ENCODE results near the gene SLFN12L. TPM values are rescaled to one million over a fixed set of nuclear protein-coding genes. Genes with fewer than 3 reads are reported as not detected.
"Not testable (repeated sequence)": the region's sequence is repeated elsewhere in the genome, so short reads cannot be mapped to it uniquely, and the experiment has no call there.

Gene SLFN12L
- total and polyA plus RNA-seq, 10 of the 15 experiments (the other 5 are each of a cell fraction or from before 2014, with no cell fraction given), result 1.0 to 21.3 (median 9.4) TPM

GRCh38 chr17:35519439-35519838 lies 18.0 kb downstream of the SLFN12L start (continued):
- TF ChIP-seq BCL3 (IDR thresholded peaks at IDR 0.05; ENCODE audit: borderline replicate concordance, insufficient read depth, low read depth, low read length, poor library complexity, severe bottlenecking), result no peak

- H3K4me2 ChIP-seq (ENCODE audit: control insufficient read depth, insufficient read depth); ATAC-seq; RAD21 ChIA-PET (ENCODE audit: unreplicated experiment); in situ Hi-C loops (cut with MboI); DNase-seq (ENCODE audit: low read depth, low spot score); H3K9me3 ChIP-seq (replicated peaks; ENCODE audit: control insufficient read depth, insufficient read depth, low read length); BruUV-seq (replicated peaks); H3K4me1 ChIP-seq (ENCODE audit: control insufficient read depth, insufficient read depth, low read length); FAIRE-seq; H2AFZ ChIP-seq (ENCODE audit: control insufficient read depth, low read depth, low read length); H3K27ac ChIP-seq (ENCODE audit: control insufficient read depth, insufficient read depth); H3K4me3 ChIP-seq; intact Hi-C loops (cut with micrococcal nuclease; ENCODE audit: unreplicated experiment); H4K20me1 ChIP-seq (ENCODE audit: control insufficient read depth, insufficient read depth); H3K9ac ChIP-seq (ENCODE audit: control insufficient read depth, insufficient read depth, low read length); H3K27me3 ChIP-seq (replicated peaks in 1 of 2; ENCODE audit: control insufficient read depth in 2 of 2, insufficient read depth in 2 of 2, low read length in 1 of 2): not testable (repeated sequence)
- POLR2A ChIA-PET, result interaction anchor here (0.9 kb wide), 1 partner anchor 24 kb away, joined by 5 read pairs; no protein-coding TSS in a partner anchor
- Histone ChIP-seq H3K79me2 (ENCODE audit: control insufficient read depth, insufficient read depth, low read length) (peaks cover 38% of the 10 kb centered on the region), H3K36me3 (ENCODE audit: control insufficient read depth in 2 of 2, insufficient read depth in 2 of 2, low read length in 1 of 2) (peaks cover 2 to 16% of the 10 kb centered on the region in 2 experiments; a peak in 3 of 4 replicates)
- CTCF ChIA-PET, result interaction anchor here (0.6 kb wide), 1 partner anchor 586 kb away, joined by 3 read pairs; no protein-coding TSS in a partner anchor
- SMC1A ChIA-PET (ENCODE audit: uncharacterized antibody, unreplicated experiment), result interaction anchor here (1.4 to 1.5 kb wide), 2 partner anchors 31 to 33 kb away, joined by 4 to 6 read pairs; no protein-coding TSS in a partner anchor
- 99% methylated on average over 5 of the region's 5 CpGs for WGBS (ENCODE audit: insufficient coverage, insufficient replicate concordance, low lambda C conversion rate, missing lambda C conversion rate)
Observed at GRCh38 chr17:35518431-35518830, 19.0 kb downstream of the SLFN12L start.

- in situ Hi-C loops (cut with MboI) (no loop called here), intact Hi-C loops (cut with micrococcal nuclease; ENCODE audit: unreplicated experiment) (no loop called here)
- Histone ChIP-seq H3K79me2 (ENCODE audit: control insufficient read depth, insufficient read depth, low read length) (peaks cover 18% of the 10 kb centered on the region), H3K9ac (ENCODE audit: control insufficient read depth, insufficient read depth, low read length) (no peak overlapping the region), H2AFZ (ENCODE audit: control insufficient read depth, low read depth, low read length) (no peak overlapping the region), H3K27me3 (replicated peaks in 1 of 2; ENCODE audit: control insufficient read depth in 2 of 2, insufficient read depth in 2 of 2, low read length in 1 of 2) (no peaks in the 10 kb centered on the region), H3K4me3 (no peak overlapping the region), H3K4me1 (ENCODE audit: control insufficient read depth, insufficient read depth, low read length) (no peaks in the 10 kb centered on the region), H4K20me1 (ENCODE audit: control insufficient read depth, insufficient read depth) (no peaks in the 10 kb centered on the region; the same call in 1 of the 2 replicates), H3K27ac (ENCODE audit: control insufficient read depth, insufficient read depth) (no peak overlapping the region), H3K4me2 (ENCODE audit: control insufficient read depth, insufficient read depth) (no peak overlapping the region), H3K36me3 (ENCODE audit: control insufficient read depth in 2 of 2, insufficient read depth in 2 of 2, low read length in 1 of 2) (peaks cover 0 to 9% of the 10 kb centered on the region in 2 experiments; a peak in 3 of 4 replicates), H3K9me3 (replicated peaks; ENCODE audit: control insufficient read depth, insufficient read depth, low read length) (no peaks in the 10 kb centered on the region; the same call in 2 of the 3 replicates)
- DNase-seq (ENCODE audit: low read depth, low spot score) (no peak), ATAC-seq (no peak), FAIRE-seq (no peak)
- ChIA-PET CTCF (interaction anchor here (1.0 to 1.1 kb wide), 2 partner anchors 13 to 206 kb away, joined by 3 read pairs; no protein-coding TSS in a partner anchor), POLR2A (interaction anchor here (0.6 kb wide), 1 partner anchor 59 kb away, joined by 6 read pairs; no protein-coding TSS in a partner anchor), RAD21 (ENCODE audit: unreplicated experiment) (no interaction called here), SMC1A (ENCODE audit: uncharacterized antibody, unreplicated experiment) (interaction anchor here (0.9 to 1.0 kb wide), 3 partner anchors 9 to 85 kb away, joined by 3 to 4 read pairs (median 4); no protein-coding TSS in a partner anchor)
- WGBS (ENCODE audit: insufficient coverage, insufficient replicate concordance, low lambda C conversion rate, missing lambda C conversion rate), result 92% methylated on average over 21 of the region's 21 CpGs
- TSS peak; percentile 3 for BruUV-seq (replicated peaks)
- TF ChIP-seq TBL1XR1 (IDR thresholded peaks at IDR 0.05; ENCODE audit: low read depth, low read length) (no peak), CEBPB (IDR thresholded peaks at IDR 0.05; ENCODE audit: borderline replicate concordance in 1 of 2, low read depth in 2 of 2, low read length in 2 of 2) (no peak), USF1 (IDR thresholded peaks at IDR 0.05; ENCODE audit: borderline replicate concordance, extremely low read length, insufficient read depth, low read depth, low read length) (no peak), JUND (IDR thresholded peaks at IDR 0.05; ENCODE audit: low read depth, low read length) (no peak), CHD4 (IDR thresholded peaks at IDR 0.05) (no peak), FOXK2 (IDR thresholded peaks at IDR 0.05) (no peak), BCL11A (IDR thresholded peaks at IDR 0.05; ENCODE audit: low read depth, low read length) (no peak), PML (IDR thresholded peaks at IDR 0.05; ENCODE audit: low read length) (no peak), IKZF1 (conservative IDR thresholded peaks at IDR 0.05) (no peak), BMI1 (IDR thresholded peaks at IDR 0.05; ENCODE audit: borderline replicate concordance) (no peak), GABPA (IDR thresholded peaks at IDR 0.05; ENCODE audit: low read depth) (no peak), NFIC (IDR thresholded peaks at IDR 0.05; ENCODE audit: low read depth, low read length) (no peak), NR2C2 (IDR thresholded peaks at IDR 0.05; ENCODE audit: borderline replicate concordance, control insufficient read depth, insufficient read length, low read depth) (no peak)
Observed at GRCh38 chr17:35515027-35515426, 22.5 kb downstream of the SLFN12L start.

Measured in GM12878 (cell line).